Memory B cell (primary cell): ENCODE data around the gene BCOR.

Experiments used
- ATAC-seq: fragments of 150-1000 bp; cut with Tn5 transposase; 2 replicates; pipeline ENCODE4 v1.10.0; 2021; ENCODE audit warnings: low read depth, mild to moderate bottlenecking, moderate library complexity
- DNase-seq, 2 donors: peaks; one replicate each; pipeline ENCODE4 v3.0.0; 2022; ENCODE audit warnings: low spot score in 2 of 2
- H3K27ac Mint-ChIP-seq: one replicate; pipeline ENCODE4 v1.8.0; 2022; ENCODE audit warnings: mild to moderate bottlenecking, moderate library complexity, mixed read lengths
- H3K27me3 Mint-ChIP-seq: one replicate; pipeline ENCODE4 v1.8.0; 2022; ENCODE audit warnings: mixed read lengths
- H3K36me3 Mint-ChIP-seq: one replicate; pipeline ENCODE4 v1.8.0; 2022; ENCODE audit warnings: mild to moderate bottlenecking, mixed read lengths
- H3K4me1 Mint-ChIP-seq: one replicate; pipeline ENCODE4 v1.8.0; 2022; ENCODE audit warnings: mixed read lengths
- H3K4me3 Mint-ChIP-seq: one replicate; pipeline ENCODE4 v1.8.0; 2022; ENCODE audit warnings: mild to moderate bottlenecking, moderate library complexity, mixed read lengths
- H3K9me3 Mint-ChIP-seq: one replicate; pipeline ENCODE4 v1.8.0; 2022; ENCODE audit warnings: mixed read lengths

BCOR gene

GRCh38 chrX:40097504-40098263 lies at the start of gene BCOR:
BCOR (minus strand) TSS chrX:40097958; CDS start chrX:40077929, 20,029 bp downstream.
- no peaks in the 10 kb centered on the region for H3K27me3 Mint-ChIP-seq
- H3K27ac Mint-ChIP-seq, result peak within 1 kb of the TSS; percentile 92
- H3K4me3 Mint-ChIP-seq, result peak within 1 kb of the TSS; percentile 93
- DNase-seq, result peak; percentile 55 to 68
- H3K36me3 Mint-ChIP-seq, result no peaks in the 10 kb centered on the region
- peaks cover 22% of the 10 kb centered on the region for H3K4me1 Mint-ChIP-seq
- peak; percentile 31 for ATAC-seq
- no peaks in the 10 kb centered on the region for H3K9me3 Mint-ChIP-seq

- peak overlapping the region; percentile 67 for H3K4me3 Mint-ChIP-seq
- H3K27ac Mint-ChIP-seq, result peak overlapping the region; percentile 20
These were observed 49.6 kb upstream of the BCOR start for GRCh38 chrX:40147126-40147952.

GRCh38 chrX:40146262-40147125 lies 48.7 kb upstream of the BCOR start:
- H3K27ac Mint-ChIP-seq, result peak overlapping the region; percentile 20
- peaks cover 5% of the 10 kb centered on the region for H3K4me1 Mint-ChIP-seq
- peak; percentile 83 for ATAC-seq
- no peak for DNase-seq
- H3K9me3 Mint-ChIP-seq, result no peaks in the 10 kb centered on the region
- no peaks in the 10 kb centered on the region for H3K36me3 Mint-ChIP-seq
- H3K4me3 Mint-ChIP-seq, result peak overlapping the region; percentile 67
- H3K27me3 Mint-ChIP-seq, result no peaks in the 10 kb centered on the region

More at GRCh38 chrX:40147126-40147952, 49.6 kb upstream of the BCOR start:
- no peaks in the 10 kb centered on the region for H3K9me3 Mint-ChIP-seq
- no peaks in the 10 kb centered on the region for H3K27me3 Mint-ChIP-seq
- DNase-seq, result no peak
- ATAC-seq, result no peak
- H3K36me3 Mint-ChIP-seq, result no peaks in the 10 kb centered on the region
- H3K4me1 Mint-ChIP-seq, result peaks cover 5% of the 10 kb centered on the region

GRCh38 chrX:40145923-40146261 lies 48.1 kb upstream of the BCOR start:
- Mint-ChIP-seq H3K27ac (no peak overlapping the region), H3K27me3 (no peaks in the 10 kb centered on the region), H3K4me1 (peaks cover 5% of the 10 kb centered on the region), H3K9me3 (no peaks in the 10 kb centered on the region), H3K36me3 (no peaks in the 10 kb centered on the region), H3K4me3 (peak overlapping the region; percentile 59)
- ATAC-seq (peak; percentile 20), DNase-seq (no peak)

- no peaks in the 10 kb centered on the region for H3K36me3 Mint-ChIP-seq
- H3K4me3 Mint-ChIP-seq, result no peak overlapping the region
- peaks cover 5% of the 10 kb centered on the region for H3K4me1 Mint-ChIP-seq
- no peak overlapping the region for H3K27ac Mint-ChIP-seq
- no peaks in the 10 kb centered on the region for H3K27me3 Mint-ChIP-seq
- DNase-seq (no peak), ATAC-seq (no peak)
- H3K9me3 Mint-ChIP-seq, result no peaks in the 10 kb centered on the region
These were observed 47.5 kb upstream of the BCOR start for GRCh38 chrX:40145001-40145922.

GRCh38 chrX:40144576-40144975 lies 46.8 kb upstream of the BCOR start:
- DNase-seq (no peak), ATAC-seq (no peak)
- H3K36me3 Mint-ChIP-seq, result no peaks in the 10 kb centered on the region
- no peak overlapping the region for H3K4me3 Mint-ChIP-seq
- H3K27me3 Mint-ChIP-seq, result no peaks in the 10 kb centered on the region
- H3K9me3 Mint-ChIP-seq, result no peaks in the 10 kb centered on the region
- no peak overlapping the region for H3K27ac Mint-ChIP-seq
- peaks cover 5% of the 10 kb centered on the region for H3K4me1 Mint-ChIP-seq

GRCh38 chrX:40143987-40144386 lies 46.2 kb upstream of the BCOR start:
- Mint-ChIP-seq H3K27me3 (no peaks in the 10 kb centered on the region), H3K9me3 (no peaks in the 10 kb centered on the region), H3K4me1 (peaks cover 5% of the 10 kb centered on the region), H3K27ac (no peak overlapping the region), H3K4me3 (no peak overlapping the region), H3K36me3 (no peaks in the 10 kb centered on the region)
- no peak for ATAC-seq
- DNase-seq, result no peak

GRCh38 chrX:40143001-40143400 lies 45.2 kb upstream of the BCOR start:
- Mint-ChIP-seq H3K9me3 (no peaks in the 10 kb centered on the region), H3K4me1 (peaks cover 5% of the 10 kb centered on the region), H3K27me3 (no peaks in the 10 kb centered on the region), H3K36me3 (no peaks in the 10 kb centered on the region), H3K4me3 (no peak overlapping the region), H3K27ac (no peak overlapping the region)
- no peak for ATAC-seq
- no peak for DNase-seq

GRCh38 chrX:40142417-40142816 lies 44.7 kb upstream of the BCOR start:
- Mint-ChIP-seq H3K36me3 (no peaks in the 10 kb centered on the region), H3K9me3 (no peaks in the 10 kb centered on the region), H3K27me3 (no peaks in the 10 kb centered on the region), H3K4me3 (no peak overlapping the region), H3K27ac (no peak overlapping the region), H3K4me1 (peaks cover 5% of the 10 kb centered on the region)
- DNase-seq (no peak), ATAC-seq (no peak)

- no peaks in the 10 kb centered on the region for H3K36me3 Mint-ChIP-seq
- no peaks in the 10 kb centered on the region for H3K9me3 Mint-ChIP-seq
- H3K4me3 Mint-ChIP-seq, result no peak overlapping the region
- ATAC-seq (no peak), DNase-seq (no peak)
- H3K27ac Mint-ChIP-seq, result no peak overlapping the region
- no peaks in the 10 kb centered on the region for H3K27me3 Mint-ChIP-seq
- H3K4me1 Mint-ChIP-seq, result peaks cover 2% of the 10 kb centered on the region
These were observed 43.1 kb upstream of the BCOR start for GRCh38 chrX:40140706-40141499.

- H3K9me3 Mint-ChIP-seq, result no peaks in the 10 kb centered on the region
- H3K27ac Mint-ChIP-seq, result no peak overlapping the region
- H3K27me3 Mint-ChIP-seq, result no peaks in the 10 kb centered on the region
- ATAC-seq (no peak), DNase-seq (no peak)
- H3K4me3 Mint-ChIP-seq, result no peak overlapping the region
- no peaks in the 10 kb centered on the region for H3K4me1 Mint-ChIP-seq
- H3K36me3 Mint-ChIP-seq, result no peaks in the 10 kb centered on the region
These were observed 35.0 kb upstream of the BCOR start for GRCh38 chrX:40132751-40133150.

GRCh38 chrX:40131654-40132337 lies 34.0 kb upstream of the BCOR start:
- H3K4me3 Mint-ChIP-seq, result no peak overlapping the region
- no peaks in the 10 kb centered on the region for H3K27me3 Mint-ChIP-seq
- no peak overlapping the region for H3K27ac Mint-ChIP-seq
- H3K4me1 Mint-ChIP-seq, result peaks cover 4% of the 10 kb centered on the region
- no peaks in the 10 kb centered on the region for H3K9me3 Mint-ChIP-seq
- H3K36me3 Mint-ChIP-seq, result peaks cover 2% of the 10 kb centered on the region
- no peak for DNase-seq
- no peak for ATAC-seq
